B cell (primary cell): Measurements from ENCODE around the gene COBLL1.

Experiments
- EZH2 ChIP-seq: IDR thresholded peaks from 2 replicates; pipeline ENCODE4 v1.6.1; 2012; ENCODE audit warnings: borderline replicate concordance, low read depth, mild to moderate bottlenecking, moderate library complexity, low read length; ENCODE audit not compliant: insufficient read depth, poor library complexity, severe bottlenecking
- TF ChIP-seq, protein P1 (sequence below): fragments of 200-600 bp; IDR thresholded peaks from one replicate; pipeline ENCODE4 v1.8.0; 2022; ENCODE audit warnings: antibody characterized with exemption, mild to moderate bottlenecking

DNA sequence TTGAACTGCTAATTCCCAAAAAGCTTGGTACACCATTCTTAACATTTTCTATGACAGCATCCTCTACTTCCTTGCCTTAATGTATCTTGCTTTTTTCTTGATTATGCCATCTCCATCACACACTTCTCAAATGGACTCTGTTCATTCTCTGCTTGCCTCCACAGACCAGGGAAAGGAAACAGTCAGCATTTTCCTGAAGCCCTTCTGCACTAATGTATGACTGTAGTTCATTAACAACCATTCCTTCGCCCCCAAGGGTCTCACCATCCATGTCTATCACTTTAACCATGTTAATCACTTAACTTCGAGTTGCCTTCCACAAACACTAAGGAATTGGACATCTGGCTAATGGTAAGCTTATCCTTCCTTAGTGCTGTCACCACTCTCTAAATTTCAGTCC lies 54.8 kb downstream of the COBLL1 start:
- TF ChIP-seq, protein P1, sequence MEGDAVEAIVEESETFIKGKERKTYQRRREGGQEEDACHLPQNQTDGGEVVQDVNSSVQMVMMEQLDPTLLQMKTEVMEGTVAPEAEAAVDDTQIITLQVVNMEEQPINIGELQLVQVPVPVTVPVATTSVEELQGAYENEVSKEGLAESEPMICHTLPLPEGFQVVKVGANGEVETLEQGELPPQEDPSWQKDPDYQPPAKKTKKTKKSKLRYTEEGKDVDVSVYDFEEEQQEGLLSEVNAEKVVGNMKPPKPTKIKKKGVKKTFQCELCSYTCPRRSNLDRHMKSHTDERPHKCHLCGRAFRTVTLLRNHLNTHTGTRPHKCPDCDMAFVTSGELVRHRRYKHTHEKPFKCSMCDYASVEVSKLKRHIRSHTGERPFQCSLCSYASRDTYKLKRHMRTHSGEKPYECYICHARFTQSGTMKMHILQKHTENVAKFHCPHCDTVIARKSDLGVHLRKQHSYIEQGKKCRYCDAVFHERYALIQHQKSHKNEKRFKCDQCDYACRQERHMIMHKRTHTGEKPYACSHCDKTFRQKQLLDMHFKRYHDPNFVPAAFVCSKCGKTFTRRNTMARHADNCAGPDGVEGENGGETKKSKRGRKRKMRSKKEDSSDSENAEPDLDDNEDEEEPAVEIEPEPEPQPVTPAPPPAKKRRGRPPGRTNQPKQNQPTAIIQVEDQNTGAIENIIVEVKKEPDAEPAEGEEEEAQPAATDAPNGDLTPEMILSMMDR = no peak
- TF ChIP-seq EZH2 = no peak
